Measurements from ENCODE around the gene ARFRP1.

Gene ARFRP1

DNA sequence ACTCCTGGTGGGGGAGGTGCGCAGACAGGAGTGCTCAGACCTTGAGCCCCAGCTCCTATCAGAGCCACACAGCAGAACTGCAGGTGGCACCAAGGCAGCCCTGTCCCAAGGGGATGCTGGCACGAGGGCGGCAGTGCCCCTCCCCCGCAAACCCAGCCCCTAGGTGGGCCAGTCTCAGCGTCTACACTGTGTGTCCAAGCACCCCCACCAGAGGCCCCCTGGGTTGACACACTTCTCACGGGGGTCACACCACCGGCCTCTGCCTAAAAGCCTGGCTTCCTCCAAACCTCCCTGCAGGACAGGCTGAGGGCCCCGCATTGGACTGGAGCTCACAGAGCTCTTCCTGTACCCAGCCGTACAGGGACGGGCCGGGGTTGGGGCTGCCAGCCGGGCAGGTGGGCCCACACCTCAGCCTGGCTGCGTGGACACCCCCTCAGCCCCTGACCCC, 39.9 kb upstream of the ARFRP1 start:
- no peak for DNase-seq (ENCODE audit: extremely low spot score)
- ChIA-PET CTCF (no interaction called here), POLR2A (no interaction called here)
- TF ChIP-seq, protein P1, sequence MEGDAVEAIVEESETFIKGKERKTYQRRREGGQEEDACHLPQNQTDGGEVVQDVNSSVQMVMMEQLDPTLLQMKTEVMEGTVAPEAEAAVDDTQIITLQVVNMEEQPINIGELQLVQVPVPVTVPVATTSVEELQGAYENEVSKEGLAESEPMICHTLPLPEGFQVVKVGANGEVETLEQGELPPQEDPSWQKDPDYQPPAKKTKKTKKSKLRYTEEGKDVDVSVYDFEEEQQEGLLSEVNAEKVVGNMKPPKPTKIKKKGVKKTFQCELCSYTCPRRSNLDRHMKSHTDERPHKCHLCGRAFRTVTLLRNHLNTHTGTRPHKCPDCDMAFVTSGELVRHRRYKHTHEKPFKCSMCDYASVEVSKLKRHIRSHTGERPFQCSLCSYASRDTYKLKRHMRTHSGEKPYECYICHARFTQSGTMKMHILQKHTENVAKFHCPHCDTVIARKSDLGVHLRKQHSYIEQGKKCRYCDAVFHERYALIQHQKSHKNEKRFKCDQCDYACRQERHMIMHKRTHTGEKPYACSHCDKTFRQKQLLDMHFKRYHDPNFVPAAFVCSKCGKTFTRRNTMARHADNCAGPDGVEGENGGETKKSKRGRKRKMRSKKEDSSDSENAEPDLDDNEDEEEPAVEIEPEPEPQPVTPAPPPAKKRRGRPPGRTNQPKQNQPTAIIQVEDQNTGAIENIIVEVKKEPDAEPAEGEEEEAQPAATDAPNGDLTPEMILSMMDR (IDR thresholded peaks at IDR 0.05; ENCODE audit: control extremely low read depth, extremely low read depth, low read depth, missing control alignments) = no peak

DNA sequence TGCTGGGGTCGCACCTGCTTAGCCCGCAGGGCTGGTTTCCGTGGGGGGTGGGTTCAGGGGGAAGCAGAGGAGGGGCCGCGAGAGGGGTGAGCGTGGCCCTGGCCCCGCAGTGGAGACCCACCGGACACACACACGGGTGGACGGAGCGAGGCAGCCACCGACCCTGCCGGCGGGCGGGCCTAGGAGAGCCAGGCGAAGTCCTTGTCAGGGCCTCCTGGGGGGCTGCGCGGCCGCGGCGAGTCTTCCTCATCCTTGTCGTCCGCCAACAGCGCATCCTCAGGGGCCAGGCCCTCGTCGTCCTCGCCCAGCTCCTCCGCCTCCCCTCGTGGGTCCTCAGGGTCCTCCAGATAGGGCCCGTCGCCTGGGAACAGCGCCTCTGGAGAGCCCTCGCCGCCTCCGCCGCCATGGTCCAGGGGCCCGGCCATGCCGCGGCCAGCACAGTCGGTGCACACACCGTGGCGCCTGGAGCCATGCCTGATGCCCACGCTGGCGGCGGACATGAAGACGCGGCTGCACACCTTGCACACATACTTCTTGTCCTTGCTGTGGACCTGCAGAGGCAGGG, 39.1 kb upstream of the ARFRP1 start:
- ChIA-PET CTCF (no interaction called here), POLR2A (no interaction called here)

DNA sequence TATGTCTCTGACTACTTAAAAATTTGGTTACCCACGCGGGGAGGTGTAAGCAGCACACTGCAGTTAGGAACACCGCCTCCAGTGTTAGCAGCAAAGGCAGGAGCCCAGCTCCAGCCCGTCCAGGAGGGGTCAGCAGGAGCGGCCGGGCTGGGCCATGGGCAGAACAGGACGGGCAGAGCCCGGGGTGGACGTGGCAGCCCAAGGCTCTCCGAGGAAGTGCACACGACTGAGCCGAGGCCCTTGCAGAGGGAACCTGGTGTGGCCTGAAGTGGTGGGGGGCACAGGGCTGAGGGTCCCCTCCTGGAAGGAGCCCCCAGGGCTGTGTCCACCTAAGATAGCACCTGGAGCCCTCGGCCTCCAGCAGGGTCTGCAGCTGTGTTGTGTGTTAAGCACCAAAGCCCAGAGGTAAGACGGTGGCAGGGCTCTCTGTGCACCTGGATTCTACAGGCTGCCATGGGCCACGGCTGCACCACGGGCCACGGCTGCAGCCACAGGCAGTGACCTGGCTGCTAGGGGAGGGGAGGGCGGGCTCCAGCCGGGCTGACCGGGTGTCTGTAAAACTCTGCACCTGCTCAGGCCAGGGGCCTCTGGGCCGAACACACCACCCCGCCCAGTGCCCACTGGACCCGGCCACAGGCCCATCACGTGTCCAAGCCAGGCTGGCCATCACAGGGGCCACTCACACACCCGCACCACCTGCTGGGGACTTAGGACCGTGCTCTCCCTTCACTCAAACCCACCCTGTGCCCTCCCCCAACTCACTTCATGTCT, 38.4 kb upstream of the ARFRP1 start:
- ChIA-PET POLR2A (no interaction called here), CTCF (interaction anchor here (0.8 to 1.0 kb wide), 3 partner anchors 40 to 209 kb away, joined by 3 read pairs; partner anchors contain the start of gene PTK6)
- TF ChIP-seq, protein P1 (IDR thresholded peaks at IDR 0.05; ENCODE audit: control extremely low read depth, extremely low read depth, low read depth, missing control alignments) = no peak
- DNase-seq (ENCODE audit: extremely low spot score) = peak; percentile 10

More for the DNA sequence above, 39.1 kb upstream of the ARFRP1 start:
- DNase-seq (ENCODE audit: extremely low spot score) = no peak
- TF ChIP-seq, protein P1 (IDR thresholded peaks at IDR 0.05; ENCODE audit: control extremely low read depth, extremely low read depth, low read depth, missing control alignments) = no peak

DNA sequence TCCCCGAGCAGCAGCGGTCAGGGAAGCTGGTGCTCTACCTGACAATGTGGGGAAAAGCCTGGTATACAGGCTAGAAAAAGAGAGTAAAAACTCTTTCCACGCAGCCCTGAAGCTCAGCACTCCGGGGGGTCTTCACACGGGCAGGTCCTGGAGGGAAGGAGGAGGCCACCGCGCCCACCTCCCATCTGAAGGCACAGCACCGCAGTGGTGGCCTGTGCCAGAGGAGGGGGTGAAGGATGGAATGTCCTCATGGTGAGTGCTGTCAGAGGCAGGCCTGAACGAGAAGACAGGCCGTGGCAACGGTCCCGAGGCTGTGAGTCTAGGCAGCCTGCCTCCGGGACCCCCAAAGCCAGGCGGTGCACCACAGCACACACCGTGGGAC, 37.6 kb upstream of the ARFRP1 start:
- TF ChIP-seq, protein P1 (IDR thresholded peaks at IDR 0.05; ENCODE audit: control extremely low read depth, extremely low read depth, low read depth, missing control alignments) = no peak
- DNase-seq (ENCODE audit: extremely low spot score) = peak; percentile 10
- POLR2A ChIA-PET = no interaction called here

DNA sequence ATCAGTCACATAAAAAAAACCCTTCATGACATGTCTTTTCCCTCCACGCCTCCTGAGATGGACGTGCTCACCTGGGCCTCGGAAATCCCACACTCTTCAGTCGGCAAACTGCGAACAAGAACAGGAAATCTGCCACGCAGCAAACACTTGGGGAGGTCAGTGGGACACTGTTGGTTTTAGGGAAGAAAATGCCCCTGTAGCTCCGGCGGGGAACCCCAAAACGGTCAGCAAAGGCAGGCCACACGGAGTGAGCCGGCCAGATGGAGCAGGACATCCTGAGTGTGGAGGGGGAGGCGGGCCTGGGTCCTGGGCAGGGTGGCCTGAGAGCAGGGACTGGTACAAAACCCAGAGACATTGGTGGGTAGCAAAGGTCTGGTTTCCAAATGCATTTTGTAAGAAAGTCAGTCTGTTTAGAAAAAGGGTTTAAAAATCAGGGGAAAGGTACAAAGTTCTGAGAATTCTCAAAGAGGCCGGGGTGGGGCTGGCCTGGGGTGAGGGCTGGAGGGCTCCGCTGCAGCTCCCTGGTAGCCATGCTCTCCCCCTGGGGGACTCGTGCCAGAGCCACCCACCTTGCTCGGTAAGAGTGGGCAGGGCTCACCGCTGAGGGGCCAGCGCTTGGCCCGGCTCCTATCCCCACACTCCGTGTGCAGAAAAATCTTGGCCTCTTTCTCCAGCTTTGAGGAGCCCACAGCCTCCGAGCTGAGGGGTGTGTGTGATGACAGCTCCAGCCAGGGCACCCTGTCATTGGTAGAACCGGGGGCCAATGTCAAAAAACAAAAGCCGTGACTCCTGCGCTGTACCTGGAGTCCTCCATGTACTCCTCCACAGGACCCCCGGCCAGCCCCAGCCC, 37.0 kb upstream of the ARFRP1 start:
- CTCF ChIA-PET = interaction anchor here (0.9 to 1.4 kb wide), 5 partner anchors 38 to 207 kb away, joined by 3 to 6 read pairs (median 3); partner anchors contain the start of gene PTK6
- TF ChIP-seq, protein P1 (IDR thresholded peaks at IDR 0.05; ENCODE audit: control extremely low read depth, extremely low read depth, low read depth, missing control alignments) = no peak
- POLR2A ChIA-PET = no interaction called here
- peak; percentile 12 for DNase-seq (ENCODE audit: extremely low spot score)

More for the DNA sequence above, 37.6 kb upstream of the ARFRP1 start:
- CTCF ChIA-PET = interaction anchor here (0.8 to 1.0 kb wide), 3 partner anchors 41 to 208 kb away, joined by 3 read pairs; partner anchors contain the start of gene PTK6

DNA sequence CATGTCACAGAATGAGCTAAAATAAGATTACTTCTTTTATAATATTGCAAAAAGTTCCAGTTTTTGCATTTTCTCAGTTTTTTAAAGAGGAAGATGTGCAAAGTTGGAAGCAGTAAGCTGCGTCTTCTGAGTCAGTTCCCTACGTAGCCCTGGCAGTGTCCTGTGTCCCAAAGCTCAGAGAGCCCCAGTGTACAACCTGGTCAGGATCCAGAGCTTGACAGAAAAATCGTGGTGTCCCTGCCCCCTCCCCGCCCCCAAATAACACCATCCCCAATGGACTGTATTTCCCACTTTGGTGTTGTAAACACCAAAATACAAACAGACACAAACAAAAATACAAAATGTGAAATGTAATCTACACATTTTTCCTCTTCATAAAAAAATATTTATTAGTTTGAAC, 36.4 kb upstream of the ARFRP1 start:
- ChIA-PET POLR2A (no interaction called here), CTCF (interaction anchor here (1.0 to 1.4 kb wide), 3 partner anchors 37 to 206 kb away, joined by 3 to 6 read pairs (median 3); no protein-coding TSS in a partner anchor)
- TF ChIP-seq, protein P1 (IDR thresholded peaks at IDR 0.05; ENCODE audit: control extremely low read depth, extremely low read depth, low read depth, missing control alignments) = no peak
- no peak for DNase-seq (ENCODE audit: extremely low spot score)

Measured in GM10248 (cell line).